Ammon's horn (tissue), 1 donor: ENCODE data around the gene SREBF2.
"Not testable (repeated sequence)": the region's sequence is repeated elsewhere in the genome, so short reads cannot be mapped to it uniquely, and the experiment has no call there.

Experiments
- DNase-seq: peaks from one replicate; pipeline ENCODE4 v3.0.0-alpha.2; 2016; ENCODE audit warnings: low spot score

The SREBF2 gene

GRCh38 chr22:41947424-41948080, 114.6 kb downstream of the SREBF2 start:
- no peak for DNase-seq

GRCh38 chr22:41948142-41948541, 115.2 kb downstream of the SREBF2 start:
- DNase-seq = no peak

GRCh38 chr22:41948928-41949296, 116.0 kb downstream of the SREBF2 start:
- not testable (repeated sequence) for DNase-seq

GRCh38 chr22:41949297-41949965, 116.5 kb downstream of the SREBF2 start:
- no peak for DNase-seq

GRCh38 chr22:41951898-41952474, 119.1 kb downstream of the SREBF2 start, which contains the start of gene SMIM45:
Gene SMIM45, plus strand, starts transcription at chr22:41952150.
- peak; percentile 97 for DNase-seq

- no peak for DNase-seq
Observed at GRCh38 chr22:41952713-41953112, 119.8 kb downstream of the SREBF2 start.
